ENCODE data around the gene BTBD19. TPM values are rescaled to one million over a fixed set of nuclear protein-coding genes. Genes with fewer than 3 reads are reported as not detected.
A peak's percentile ranks its signal among the peaks of the same experiment; 100 is the strongest.
"Not testable (repeated sequence)": the region's sequence is repeated elsewhere in the genome, so short reads cannot be mapped to it uniquely, and the experiment has no call there.

Gene BTBD19
- total RNA-seq, 1 donor from 2014 or later = 5.4 TPM

- DNase-seq (ENCODE audit: low read depth) = no peak
These were observed 20.8 kb upstream of the BTBD19 start for GRCh38 chr1:44787506-44787905.

- DNase-seq (ENCODE audit: low read depth) = no peak
These were observed 20.0 kb upstream of the BTBD19 start, which contains the start of gene BEST4 for GRCh38 chr1:44788120-44788860. Gene BEST4 (minus strand): TSS chr1:44788170. CDS start chr1:44787705, 465 bp downstream.

GRCh38 chr1:44790968-44791801, 17.1 kb upstream of the BTBD19 start:
- DNase-seq (ENCODE audit: low read depth) = no peak

GRCh38 chr1:44792736-44793502, 15.4 kb upstream of the BTBD19 start:
- DNase-seq (ENCODE audit: low read depth) = no peak

GRCh38 chr1:44797886-44798285, 10.4 kb upstream of the BTBD19 start:
- not testable (repeated sequence) for DNase-seq (ENCODE audit: low read depth)

GRCh38 chr1:44798481-44799365, 9.6 kb upstream of the BTBD19 start:
- no peak for DNase-seq (ENCODE audit: low read depth)

- peak; percentile 98 for DNase-seq (ENCODE audit: low read depth)
These were observed 8.3 kb upstream of the BTBD19 start, which contains the start of gene PLK3 for GRCh38 chr1:44799770-44800584. Gene PLK3 (plus strand): TSS chr1:44800377. CDS start chr1:44800464, 87 bp downstream.

- no peak for DNase-seq (ENCODE audit: low read depth)
These were observed 6.6 kb upstream of the BTBD19 start for GRCh38 chr1:44801491-44802305.

GRCh38 chr1:44802306-44803061, 5.8 kb upstream of the BTBD19 start:
- DNase-seq (ENCODE audit: low read depth) = peak; percentile 95

- DNase-seq (ENCODE audit: low read depth) = no peak
These were observed 5.3 kb upstream of the BTBD19 start for GRCh38 chr1:44803062-44803311.

GRCh38 chr1:44803312-44804095, 4.8 kb upstream of the BTBD19 start:
- peak; percentile 84 for DNase-seq (ENCODE audit: low read depth)

GRCh38 chr1:44805311-44806024, 2.9 kb upstream of the BTBD19 start:
- no peak for DNase-seq (ENCODE audit: low read depth)

GRCh38 chr1:44806025-44806703, 2.2 kb upstream of the BTBD19 start:
- DNase-seq (ENCODE audit: low read depth) = no peak

- DNase-seq (ENCODE audit: low read depth) = no peak
These were observed 1.5 kb upstream of the BTBD19 start, which contains the start of gene DYNLT4 for GRCh38 chr1:44806704-44807363. Gene DYNLT4 (minus strand): TSS chr1:44807351. CDS start chr1:44806668, 683 bp downstream.

GRCh38 chr1:44807364-44808062, 810 bp upstream of the BTBD19 start:
- peak; percentile 100 for DNase-seq (ENCODE audit: low read depth)
